Measurements from ENCODE around the gene SNRNP70.

GRCh38 chr19:49140951-49141350, 55.7 kb downstream of the SNRNP70 start:
- no peak for TF ChIP-seq CTCF (conservative IDR thresholded peaks at IDR 0.05 in 1 of 2, IDR thresholded peaks at IDR 0.05 in 1 of 2; ENCODE audit: extremely low read depth in 1 of 2, insufficient read depth in 1 of 2, low read depth in 1 of 2, low read length in 2 of 2)
- no peak for TF ChIP-seq EZH2 (IDR thresholded peaks at IDR 0.05; ENCODE audit: borderline replicate concordance, low read length)

Data from mammary epithelial cell (primary cell).